ENCODE results near the gene STX10. TPM values are rescaled to one million over a fixed set of nuclear protein-coding genes. Genes with fewer than 3 reads are reported as not detected.
"Not testable (repeated sequence)": the region's sequence is repeated elsewhere in the genome, so short reads cannot be mapped to it uniquely, and the experiment has no call there.

The STX10 gene
- 10 to 100 TPM; 53.3 to 55.0 TPM for total RNA-seq

- DNase-seq: peak; percentile 94
- Mint-ChIP-seq H3K27ac (peak within 1 kb of the TSS; percentile 98), H3K27me3 (peaks cover 14% of the 10 kb centered on the region), H3K9me3 (no peaks in the 10 kb centered on the region), H3K4me3 (peak within 1 kb of the TSS; percentile 99), H3K4me1 (peaks cover 25% of the 10 kb centered on the region), H3K36me3 (peaks cover 26% of the 10 kb centered on the region)
Observed at GRCh38 chr19:13150187-13150930, at the start of gene STX10, which contains the start of gene IER2. STX10 (minus strand) TSS chr19:13150375; CDS start chr19:13150173, 202 bp downstream. IER2 (plus strand) TSS chr19:13150411; CDS start chr19:13153187, 2,776 bp downstream.

- H3K4me3 Mint-ChIP-seq: no peak overlapping the region
- no peak overlapping the region for H3K27ac Mint-ChIP-seq
- H3K27me3 Mint-ChIP-seq: no peaks in the 10 kb centered on the region
- DNase-seq: no peak
- no peaks in the 10 kb centered on the region for H3K36me3 Mint-ChIP-seq
- H3K9me3 Mint-ChIP-seq: no peaks in the 10 kb centered on the region
- H3K4me1 Mint-ChIP-seq: peaks cover 5% of the 10 kb centered on the region
Observed at GRCh38 chr19:13198634-13199033, 48.5 kb upstream of the STX10 start.

GRCh38 chr19:13195678-13196077 lies 45.5 kb upstream of the STX10 start:
- no peaks in the 10 kb centered on the region for H3K36me3 Mint-ChIP-seq
- no peak for DNase-seq
- H3K27ac Mint-ChIP-seq: no peak overlapping the region
- H3K4me3 Mint-ChIP-seq: no peak overlapping the region
- no peaks in the 10 kb centered on the region for H3K27me3 Mint-ChIP-seq
- no peaks in the 10 kb centered on the region for H3K9me3 Mint-ChIP-seq
- H3K4me1 Mint-ChIP-seq: peaks cover 19% of the 10 kb centered on the region

- peak overlapping the region; percentile 29 for H3K27ac Mint-ChIP-seq
- no peak overlapping the region for H3K4me3 Mint-ChIP-seq
- no peaks in the 10 kb centered on the region for H3K36me3 Mint-ChIP-seq
- no peaks in the 10 kb centered on the region for H3K27me3 Mint-ChIP-seq
- no peaks in the 10 kb centered on the region for H3K9me3 Mint-ChIP-seq
- no peak for DNase-seq
- H3K4me1 Mint-ChIP-seq: peaks cover 26% of the 10 kb centered on the region
Observed at GRCh38 chr19:13190781-13191540, 40.8 kb upstream of the STX10 start.

GRCh38 chr19:13189600-13189999 lies 39.4 kb upstream of the STX10 start:
- H3K27ac Mint-ChIP-seq: no peak overlapping the region
- no peaks in the 10 kb centered on the region for H3K9me3 Mint-ChIP-seq

GRCh38 chr19:13187419-13187818 lies 37.2 kb upstream of the STX10 start:
- no peaks in the 10 kb centered on the region for H3K27me3 Mint-ChIP-seq
- H3K9me3 Mint-ChIP-seq: no peaks in the 10 kb centered on the region
- H3K4me3 Mint-ChIP-seq: no peak overlapping the region
- H3K36me3 Mint-ChIP-seq: no peaks in the 10 kb centered on the region
- no peak overlapping the region for H3K27ac Mint-ChIP-seq
- no peak for DNase-seq
- peaks cover 17% of the 10 kb centered on the region for H3K4me1 Mint-ChIP-seq

More at GRCh38 chr19:13189600-13189999, 39.4 kb upstream of the STX10 start:
- DNase-seq: no peak
- Mint-ChIP-seq H3K27me3 (no peaks in the 10 kb centered on the region), H3K4me1 (peaks cover 25% of the 10 kb centered on the region), H3K4me3 (no peak overlapping the region), H3K36me3 (no peaks in the 10 kb centered on the region)

GRCh38 chr19:13186688-13187087 lies 36.5 kb upstream of the STX10 start:
- H3K27me3 Mint-ChIP-seq: not testable (repeated sequence)

GRCh38 chr19:13185763-13186657 lies 35.8 kb upstream of the STX10 start:
- not testable (repeated sequence) for H3K27me3 Mint-ChIP-seq, H3K9me3 Mint-ChIP-seq, H3K4me3 Mint-ChIP-seq, H3K27ac Mint-ChIP-seq, H3K36me3 Mint-ChIP-seq, DNase-seq
- peaks cover 18% of the 10 kb centered on the region for H3K4me1 Mint-ChIP-seq

More at GRCh38 chr19:13186688-13187087, 36.5 kb upstream of the STX10 start:
- H3K36me3 Mint-ChIP-seq, H3K27ac Mint-ChIP-seq, H3K4me3 Mint-ChIP-seq, H3K9me3 Mint-ChIP-seq, DNase-seq: not testable (repeated sequence)
- peaks cover 23% of the 10 kb centered on the region for H3K4me1 Mint-ChIP-seq

GRCh38 chr19:13184926-13185325 lies 34.8 kb upstream of the STX10 start:
- H3K27me3 Mint-ChIP-seq, H3K36me3 Mint-ChIP-seq, DNase-seq, H3K4me3 Mint-ChIP-seq, H3K27ac Mint-ChIP-seq, H3K9me3 Mint-ChIP-seq: not testable (repeated sequence)
- H3K4me1 Mint-ChIP-seq: peaks cover 24% of the 10 kb centered on the region

- DNase-seq: peak; percentile 54
- peaks cover 23% of the 10 kb centered on the region for H3K4me1 Mint-ChIP-seq
- no peaks in the 10 kb centered on the region for H3K9me3 Mint-ChIP-seq
- peak overlapping the region; percentile 34 for H3K4me3 Mint-ChIP-seq
- H3K27ac Mint-ChIP-seq: peak overlapping the region; percentile 77
- no peaks in the 10 kb centered on the region for H3K27me3 Mint-ChIP-seq
- no peaks in the 10 kb centered on the region for H3K36me3 Mint-ChIP-seq
Observed at GRCh38 chr19:13181747-13182388, 31.7 kb upstream of the STX10 start.

- H3K27me3 Mint-ChIP-seq, H3K9me3 Mint-ChIP-seq, H3K36me3 Mint-ChIP-seq, H3K4me3 Mint-ChIP-seq, DNase-seq, H3K27ac Mint-ChIP-seq: not testable (repeated sequence)
- peaks cover 28% of the 10 kb centered on the region for H3K4me1 Mint-ChIP-seq
Observed at GRCh38 chr19:13178291-13178690, 28.1 kb upstream of the STX10 start.

- not testable (repeated sequence) for H3K4me3 Mint-ChIP-seq, H3K9me3 Mint-ChIP-seq, H3K36me3 Mint-ChIP-seq, H3K27ac Mint-ChIP-seq, DNase-seq, H3K27me3 Mint-ChIP-seq
- peaks cover 35% of the 10 kb centered on the region for H3K4me1 Mint-ChIP-seq
Observed at GRCh38 chr19:13177584-13177983, 27.4 kb upstream of the STX10 start.

GRCh38 chr19:13176345-13176744 lies 26.2 kb upstream of the STX10 start:
- H3K36me3 Mint-ChIP-seq: peaks cover 3% of the 10 kb centered on the region
- no peak for DNase-seq
- H3K4me1 Mint-ChIP-seq: peaks cover 40% of the 10 kb centered on the region
- no peak overlapping the region for H3K27ac Mint-ChIP-seq
- H3K4me3 Mint-ChIP-seq: no peak overlapping the region
- H3K27me3 Mint-ChIP-seq: no peaks in the 10 kb centered on the region
- no peaks in the 10 kb centered on the region for H3K9me3 Mint-ChIP-seq

GRCh38 chr19:13173139-13173737 lies 23.1 kb upstream of the STX10 start:
- peak overlapping the region; percentile 87 for H3K4me3 Mint-ChIP-seq
- no peaks in the 10 kb centered on the region for H3K27me3 Mint-ChIP-seq
- H3K27ac Mint-ChIP-seq: peak overlapping the region; percentile 99
- H3K4me1 Mint-ChIP-seq: peaks cover 50% of the 10 kb centered on the region
- H3K9me3 Mint-ChIP-seq: peaks cover 2% of the 10 kb centered on the region
- peaks cover 3% of the 10 kb centered on the region for H3K36me3 Mint-ChIP-seq
- DNase-seq: no peak
